Central memory CD4-positive, alpha-beta T cell (primary cell): Measurements from ENCODE around the gene TTC31.
"Not testable (repeated sequence)": the region's sequence is repeated elsewhere in the genome, so short reads cannot be mapped to it uniquely, and the experiment has no call there.

Experiments used
- DNase-seq: peaks from one replicate; pipeline ENCODE4 v3.0.0; 2022

The TTC31 gene

GRCh38 chr2:74457549-74458131, 25.2 kb upstream of the TTC31 start:
- DNase-seq, result peak; percentile 79

GRCh38 chr2:74458132-74458937, 24.5 kb upstream of the TTC31 start, which contains the start of gene WBP1:
WBP1 (plus strand) TSS chr2:74458438; CDS start chr2:74458603, 165 bp downstream.
- DNase-seq, result peak; percentile 100

GRCh38 chr2:74458938-74459363, 23.9 kb upstream of the TTC31 start:
- no peak for DNase-seq

DNA sequence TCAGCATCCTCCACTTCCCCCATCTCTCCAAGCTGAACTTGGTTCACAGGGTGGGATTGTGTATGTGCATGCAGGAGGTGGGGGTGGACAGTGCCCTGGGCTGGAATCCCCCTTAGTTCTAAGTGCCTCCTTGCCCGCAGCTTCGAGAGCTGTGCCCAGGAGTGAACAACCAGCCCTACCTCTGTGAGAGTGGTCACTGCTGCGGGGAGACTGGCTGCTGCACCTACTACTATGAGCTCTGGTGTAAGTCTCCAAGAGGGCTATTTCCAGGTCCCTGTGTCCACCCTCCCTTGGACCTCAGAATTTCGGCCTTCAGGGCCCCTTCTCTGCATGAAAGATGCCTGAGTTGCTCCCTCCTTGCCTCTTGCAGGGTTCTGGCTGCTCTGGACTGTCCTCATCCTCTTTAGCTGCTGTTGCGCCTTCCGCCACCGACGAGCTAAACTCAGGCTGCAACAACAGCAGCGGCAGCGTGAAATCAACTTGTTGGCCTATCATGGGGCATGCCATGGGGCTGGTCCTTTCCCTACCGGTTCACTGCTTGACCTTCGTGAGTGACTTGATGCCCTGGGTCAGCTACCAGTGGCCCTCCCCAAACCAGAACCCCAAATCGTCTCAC, 23.3 kb upstream of the TTC31 start:
- not testable (repeated sequence) for DNase-seq

GRCh38 chr2:74460187-74460586, 22.7 kb upstream of the TTC31 start:
- not testable (repeated sequence) for DNase-seq

DNA sequence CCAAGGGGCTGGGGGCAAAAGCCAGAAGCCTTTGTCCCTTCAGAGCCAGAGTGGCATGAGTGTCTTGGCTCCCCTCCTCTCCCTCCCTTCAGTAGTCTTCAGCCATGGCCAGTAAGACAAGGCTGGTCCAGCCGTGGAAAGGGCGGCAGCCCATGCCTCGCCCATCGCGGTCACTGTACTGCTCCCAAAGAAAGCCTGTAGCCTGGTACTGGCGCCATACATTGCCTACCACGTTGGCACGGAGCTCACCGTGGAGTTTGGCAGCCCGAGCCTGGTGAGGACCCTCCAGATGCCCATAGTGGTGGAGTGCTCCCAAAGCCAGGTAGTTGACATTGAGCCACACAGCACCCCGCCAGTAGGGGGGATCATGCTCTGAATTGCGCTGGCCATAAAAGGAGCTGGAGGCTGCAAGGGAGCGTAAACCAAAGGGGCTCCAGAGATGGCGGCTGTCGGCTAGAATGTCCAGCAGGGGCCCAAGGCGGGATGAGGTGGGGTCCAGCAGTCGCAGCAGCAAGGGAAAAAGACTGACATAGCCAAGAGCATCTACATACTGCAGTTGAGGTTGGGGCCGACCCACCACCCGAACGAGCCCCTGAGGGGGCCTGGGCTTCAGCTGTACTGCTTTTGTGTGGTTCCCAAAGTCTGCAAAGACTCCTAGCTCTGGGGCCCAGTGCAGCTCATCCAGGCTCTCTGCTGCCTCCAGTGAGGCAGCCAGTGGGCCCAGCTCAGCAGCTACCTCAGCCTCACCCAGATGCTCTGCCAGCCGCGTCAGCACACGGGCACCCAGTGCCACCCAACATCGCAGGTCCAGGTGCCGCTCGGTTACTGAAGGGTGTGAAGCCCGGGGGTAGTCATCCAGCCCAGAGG, 21.5 kb upstream of the TTC31 start:
- no peak for DNase-seq

GRCh38 chr2:74462054-74462785, 20.7 kb upstream of the TTC31 start:
- DNase-seq, result no peak

GRCh38 chr2:74462786-74463105, 20.1 kb upstream of the TTC31 start:
- no peak for DNase-seq

DNA sequence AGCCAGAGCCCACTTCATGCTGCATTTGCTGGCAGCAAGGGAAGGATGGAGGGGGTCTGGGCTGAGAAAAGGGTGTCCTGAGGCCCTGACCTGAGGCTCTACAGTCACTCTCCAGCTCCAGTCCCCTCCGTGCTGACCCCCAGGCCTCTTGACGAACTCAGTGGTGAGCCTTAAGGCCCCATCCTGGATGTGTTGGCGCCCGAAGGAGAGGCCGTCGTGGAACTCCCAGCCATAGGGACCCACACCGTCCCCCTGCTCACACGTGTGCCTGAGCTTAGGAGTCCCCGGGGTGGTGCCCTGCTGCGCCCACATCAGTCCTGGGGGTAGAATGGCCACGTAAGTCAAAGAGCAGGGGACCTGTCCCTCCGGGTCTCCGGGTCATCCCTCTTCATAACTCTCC, 18.5 kb upstream of the TTC31 start:
- DNase-seq, result no peak

DNA sequence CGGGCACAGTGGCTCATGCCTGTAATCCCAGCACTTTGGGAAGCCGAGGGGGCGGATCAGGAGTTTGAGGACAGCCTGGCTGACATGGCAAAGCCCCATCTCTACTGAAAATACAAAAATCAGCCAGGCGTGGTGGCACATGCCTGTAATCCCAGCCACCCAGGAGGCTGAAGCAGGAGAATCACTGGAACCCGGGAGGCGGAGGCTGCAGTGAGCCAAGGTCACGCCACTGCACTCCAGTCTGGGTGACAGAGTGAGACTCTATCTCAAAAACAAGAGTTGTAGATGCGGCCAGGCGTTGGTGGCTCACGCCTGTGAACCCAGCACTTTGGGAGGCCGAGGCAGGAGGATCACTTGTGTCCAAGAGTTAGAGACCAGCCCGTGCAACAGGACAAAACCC, 12.1 kb upstream of the TTC31 start:
- DNase-seq, result not testable (repeated sequence)

DNA sequence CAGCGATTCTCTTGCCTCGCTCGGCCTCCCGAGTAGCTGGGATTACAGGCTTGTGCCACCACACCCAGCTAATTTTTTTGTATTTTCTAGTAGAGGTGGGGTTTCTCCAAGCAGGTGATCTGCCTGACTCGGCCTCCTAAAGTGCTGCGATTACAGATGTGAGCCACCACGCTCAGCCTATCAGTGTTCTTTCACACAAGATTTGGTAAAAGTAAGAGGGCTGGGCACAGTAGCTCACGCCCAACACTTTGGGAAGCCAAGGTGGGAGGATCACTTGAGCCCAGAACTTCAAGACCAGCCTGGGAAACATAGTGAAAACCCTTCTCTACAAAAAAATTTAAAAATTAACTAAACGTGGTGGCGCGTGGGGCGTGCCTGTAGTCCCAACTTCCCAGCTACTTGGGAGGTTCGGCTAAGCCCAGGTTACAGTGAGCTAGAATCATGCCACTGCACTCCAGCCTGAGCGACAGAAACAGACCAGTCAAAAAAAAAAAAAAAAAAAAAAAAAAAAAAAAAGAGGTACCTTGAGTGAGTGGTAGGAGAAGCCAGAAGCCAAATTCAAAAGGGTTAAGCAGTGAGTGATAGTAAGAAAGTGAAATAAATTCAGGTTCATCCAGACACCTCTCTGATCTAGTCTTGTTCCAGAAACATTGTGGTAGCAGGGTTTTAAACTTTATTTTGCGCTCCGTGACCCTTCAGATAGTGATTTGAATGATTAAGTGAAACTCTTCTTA, 11.4 kb upstream of the TTC31 start:
- peak; percentile 7 for DNase-seq

DNA sequence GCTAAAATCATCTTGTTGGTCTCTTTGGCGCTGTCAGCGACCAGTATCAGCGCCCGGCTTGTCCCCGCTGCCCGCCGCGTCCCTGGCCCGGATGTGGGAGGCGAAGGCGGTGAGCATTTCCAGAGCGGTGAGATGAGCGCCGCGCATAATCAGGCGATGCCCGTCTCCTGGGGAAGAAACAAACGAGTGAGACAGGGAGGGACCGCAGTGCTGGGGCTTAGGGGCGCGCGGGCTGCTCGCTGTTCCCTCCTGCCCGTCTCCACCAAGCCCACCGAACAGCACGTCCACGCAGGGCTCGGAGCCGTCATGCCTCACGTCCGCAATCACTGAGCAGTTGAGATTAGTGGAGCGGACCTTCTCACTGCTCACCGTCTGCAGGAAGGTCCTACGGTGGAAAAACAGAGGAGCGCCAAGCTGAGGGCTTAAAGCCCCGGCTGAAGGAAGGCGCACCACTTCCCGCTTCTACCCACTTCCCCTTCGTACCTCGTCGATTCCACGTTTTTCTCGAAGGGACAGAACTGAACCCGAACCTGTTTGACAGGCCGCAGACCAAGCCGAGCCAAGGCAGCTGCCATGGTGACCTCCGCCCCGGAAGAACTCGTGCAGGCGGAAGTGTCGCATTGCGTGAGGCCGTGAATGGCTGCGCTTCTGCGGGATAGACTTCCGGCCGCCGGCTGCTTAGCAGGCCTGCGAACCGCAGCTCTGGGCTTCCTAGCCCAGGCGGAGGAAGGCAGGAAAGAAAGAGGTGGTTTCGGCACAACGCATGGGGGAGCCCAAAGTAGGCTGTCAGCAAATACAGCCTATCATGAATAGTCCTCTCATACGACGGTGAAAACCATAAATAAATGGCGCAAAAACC, 10.6 kb upstream of the TTC31 start, which contains the start of gene MRPL53:
Gene MRPL53, minus strand, starts transcription at position 595 of the 859 bp plus-strand sequence. Its CDS starts 20 bp downstream, at position 575.
- peak; percentile 95 for DNase-seq

- DNase-seq, result no peak
Observed at GRCh38 chr2:74472945-74473258, 10.0 kb upstream of the TTC31 start.

GRCh38 chr2:74474481-74474880, 8.4 kb upstream of the TTC31 start:
- DNase-seq, result no peak

DNA sequence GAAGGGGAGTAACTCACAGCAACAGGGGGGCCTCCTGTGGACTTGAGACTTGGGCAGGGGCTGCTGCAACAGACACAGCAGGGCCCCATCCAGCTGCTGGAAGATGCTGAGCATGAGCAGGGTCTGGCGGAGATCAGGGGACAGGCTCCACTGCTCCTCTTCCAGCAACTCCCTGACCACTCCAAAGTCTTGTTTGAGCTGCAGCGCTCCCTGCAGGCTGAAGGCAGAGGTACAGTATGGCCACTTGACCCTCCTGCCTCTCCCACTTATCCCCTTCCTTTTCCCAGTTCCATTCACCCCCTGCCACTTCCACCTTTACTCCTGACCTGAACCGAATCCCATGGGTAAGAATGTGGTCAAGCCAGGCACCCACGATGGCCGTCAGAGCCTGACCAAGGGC, 8.0 kb upstream of the TTC31 start:
- DNase-seq, result no peak

DNA sequence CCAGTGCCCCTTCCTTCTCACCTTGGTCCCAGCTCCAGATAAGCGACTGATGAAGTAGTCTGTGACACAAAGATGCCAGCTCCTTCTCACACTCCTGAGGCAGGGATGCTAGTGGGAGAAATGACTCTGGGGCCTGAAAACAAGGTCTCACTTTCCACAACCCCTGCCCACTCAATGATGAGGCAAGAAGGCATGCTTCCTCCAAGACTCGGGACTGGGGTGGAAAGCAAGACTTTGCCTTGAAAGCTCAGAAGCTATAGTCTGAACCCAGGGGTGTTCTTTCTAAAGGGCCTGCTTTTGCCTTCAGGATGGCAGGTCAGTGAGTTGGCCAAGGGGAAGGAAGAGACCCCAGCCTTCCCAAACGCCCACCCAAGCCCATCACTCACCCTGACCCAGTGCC, 1.4 kb upstream of the TTC31 start:
- no peak for DNase-seq

GRCh38 chr2:74481961-74482800, 700 bp upstream of the TTC31 start:
- no peak for DNase-seq

GRCh38 chr2:74483675-74484164, 839 bp downstream of the TTC31 start:
- DNase-seq, result not testable (repeated sequence)

DNA sequence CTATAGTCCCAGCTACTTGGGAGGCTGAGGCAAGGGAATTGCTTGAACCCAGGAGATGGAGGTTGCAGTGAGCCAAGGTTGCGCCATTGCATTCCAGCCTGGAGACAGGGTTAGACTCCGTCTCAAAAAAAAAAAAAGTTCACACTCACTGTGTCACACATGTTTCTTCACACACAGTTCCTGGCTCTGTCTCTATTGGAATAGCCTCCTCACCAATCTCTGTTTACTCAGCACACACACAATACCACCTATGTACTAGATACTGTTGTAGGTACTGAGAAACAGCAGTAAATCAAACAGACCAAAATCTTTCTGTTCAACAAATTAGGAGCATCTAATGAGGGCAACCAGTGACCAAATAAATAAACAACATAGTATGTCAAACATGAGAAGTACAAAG, 3.3 kb downstream of the TTC31 start:
- no peak for DNase-seq
